Stimulated activated CD4-positive, alpha-beta T cell treated with anti-CD3 and anti-CD28 coated beads, Interleukin-4, amount 100 ng/mL, for 1 hour (primary cell): ENCODE results near the gene CLEC16A.

ENCODE experiments used
- DNase-seq: peaks from one replicate; pipeline ENCODE4 v3.0.0-alpha.2; 2020

The CLEC16A gene

DNA sequence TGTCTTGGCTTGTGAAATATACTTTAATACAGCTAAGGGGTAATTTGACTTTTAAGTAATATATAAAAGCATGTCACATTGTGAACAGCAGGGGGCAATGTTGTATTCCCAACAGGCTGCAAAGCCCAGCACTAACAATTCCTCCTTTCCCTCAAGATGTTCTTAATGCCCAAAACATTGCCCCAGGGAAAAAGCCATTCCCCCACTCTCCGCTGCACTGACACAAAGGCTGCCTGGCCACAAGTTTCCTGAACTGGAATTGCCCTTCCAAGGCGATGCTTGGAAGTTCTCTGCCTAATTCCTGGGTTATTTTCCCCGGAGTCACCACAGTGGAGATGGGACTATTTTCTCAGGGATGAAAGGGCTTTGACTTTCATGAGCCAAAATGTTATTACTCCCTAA is 27.2 kb downstream of the CLEC16A start:
- DNase-seq = no peak

DNA sequence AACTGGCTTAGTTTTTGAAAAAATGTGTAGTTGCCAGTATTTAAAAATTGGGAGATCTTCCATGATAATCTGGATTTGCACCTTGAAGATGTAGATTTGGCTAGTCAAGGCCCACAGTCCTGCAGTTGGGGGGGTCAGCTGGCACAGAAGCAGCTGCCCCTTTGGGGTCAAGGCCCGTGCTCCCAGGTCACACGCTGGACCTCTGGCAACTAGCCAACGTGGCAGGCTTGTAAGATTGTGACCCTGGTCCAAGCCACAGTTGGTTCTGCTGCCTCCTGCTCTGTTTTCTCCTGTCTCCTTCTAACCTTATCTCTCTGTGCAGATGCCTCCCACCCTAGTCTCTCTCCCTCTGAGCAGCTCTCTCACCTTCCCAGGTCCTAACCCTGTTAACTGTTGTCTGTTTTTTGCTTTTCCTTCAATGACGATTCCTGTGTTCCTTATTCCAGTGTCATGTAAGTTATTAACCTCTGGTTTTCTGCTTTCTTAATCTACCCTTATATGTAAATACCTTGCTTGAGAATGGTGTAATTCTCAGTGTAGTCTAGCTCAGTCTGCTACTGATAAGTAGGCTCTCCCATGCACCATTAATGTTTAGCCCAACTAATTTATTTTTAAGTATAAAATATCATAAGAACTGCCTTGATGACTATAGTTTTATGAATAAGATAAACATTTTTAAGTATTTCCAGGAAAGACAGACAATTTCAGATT is 27.9 kb downstream of the CLEC16A start:
- no peak for DNase-seq

DNA sequence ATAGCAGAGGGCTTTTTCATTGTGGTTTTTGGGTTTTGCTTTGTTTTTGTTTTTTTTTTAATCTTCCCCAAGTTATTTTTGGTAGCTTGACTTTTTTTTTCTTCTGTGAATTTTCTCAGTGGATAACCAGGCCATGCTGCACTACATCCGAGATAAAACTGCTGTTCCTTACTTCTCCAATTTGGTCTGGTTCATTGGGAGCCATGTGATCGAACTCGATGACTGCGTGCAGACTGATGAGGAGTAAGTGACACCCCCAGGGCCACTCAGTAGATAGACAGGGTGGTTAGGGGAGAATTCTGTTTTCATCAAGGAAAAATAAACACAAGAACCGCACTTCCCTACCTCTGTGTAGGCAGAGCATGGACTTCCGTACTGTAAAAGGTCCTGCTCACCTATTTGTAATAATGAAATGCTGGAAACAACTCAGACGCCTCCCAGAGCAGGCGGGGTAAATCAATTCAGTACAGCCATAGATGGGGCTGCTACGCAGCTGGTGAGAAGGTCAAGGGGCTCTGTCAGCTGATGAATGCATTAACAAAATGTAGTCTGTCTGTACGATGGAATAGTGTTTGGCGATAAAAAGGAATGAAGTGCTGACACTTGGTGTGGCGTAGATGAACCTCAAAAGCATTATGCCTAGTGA is 28.6 kb downstream of the CLEC16A start:
- no peak for DNase-seq

DNA sequence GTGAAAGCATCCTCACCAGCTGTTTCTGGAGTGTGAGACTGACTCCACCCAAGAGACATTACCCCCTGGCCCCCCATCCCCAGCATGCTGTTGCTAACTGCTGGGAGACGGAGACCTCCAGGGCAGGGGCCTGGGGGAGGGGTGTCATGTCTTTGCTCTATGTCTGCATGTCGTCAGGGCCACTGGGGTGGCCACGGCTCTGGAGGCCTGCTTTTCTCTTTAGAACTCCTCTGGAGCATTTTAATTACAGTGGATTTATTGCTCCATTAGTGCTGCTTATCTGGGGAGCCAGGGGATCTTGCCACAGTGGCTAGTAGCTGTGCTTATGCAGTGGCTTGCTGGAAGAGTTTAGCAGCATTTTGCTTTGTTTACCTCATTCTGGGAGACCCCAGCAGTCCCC is 32.3 kb downstream of the CLEC16A start:
- DNase-seq = no peak

DNA sequence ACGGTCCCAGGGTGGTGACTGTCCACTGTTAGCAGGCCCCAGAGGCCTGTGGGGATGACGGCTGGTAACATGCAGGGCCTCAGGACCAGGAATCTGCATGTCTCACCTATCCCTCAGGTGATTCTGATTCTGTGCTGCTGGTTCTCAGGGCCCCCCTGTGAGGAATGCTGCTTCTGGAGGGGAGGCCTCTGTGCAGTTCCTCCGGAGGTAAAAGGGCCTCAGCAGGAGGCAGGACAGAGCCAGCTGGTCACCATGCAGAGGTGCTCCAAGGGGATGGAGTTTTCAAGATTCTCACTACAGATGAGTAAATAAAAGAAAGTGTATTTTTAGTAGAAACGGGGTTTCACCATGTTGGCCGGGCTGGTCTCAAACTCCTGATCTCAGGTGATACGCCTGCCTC is 33.8 kb downstream of the CLEC16A start:
- DNase-seq = no peak

DNA sequence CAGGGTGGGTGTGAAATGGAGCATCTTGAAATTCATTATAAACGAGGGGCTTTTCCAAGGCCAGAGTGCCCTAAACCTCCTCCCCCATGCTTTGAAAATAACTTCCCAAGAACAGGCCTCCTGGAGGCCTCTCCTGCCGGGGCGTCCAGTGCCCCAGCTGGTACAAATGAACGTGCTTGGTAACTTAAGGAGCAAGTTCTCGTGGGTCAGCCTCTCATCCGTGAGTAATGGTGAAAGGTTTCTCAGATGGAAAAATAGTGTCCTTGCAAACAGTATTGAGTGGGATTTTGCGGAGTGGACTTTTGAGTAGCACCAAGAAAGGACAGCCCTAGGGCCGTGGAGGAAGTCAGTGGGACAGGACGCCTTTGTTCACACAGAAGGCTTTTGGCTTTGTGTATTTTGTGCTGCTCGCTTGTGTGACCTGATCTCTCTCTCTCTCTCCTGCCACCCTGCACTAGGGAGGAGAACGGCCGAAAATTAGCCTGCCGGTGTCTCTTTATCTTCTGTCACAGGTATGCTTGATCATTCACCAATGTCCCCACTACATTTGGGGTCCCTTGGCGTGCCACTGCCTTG is 34.6 kb downstream of the CLEC16A start:
- DNase-seq = no peak

DNA sequence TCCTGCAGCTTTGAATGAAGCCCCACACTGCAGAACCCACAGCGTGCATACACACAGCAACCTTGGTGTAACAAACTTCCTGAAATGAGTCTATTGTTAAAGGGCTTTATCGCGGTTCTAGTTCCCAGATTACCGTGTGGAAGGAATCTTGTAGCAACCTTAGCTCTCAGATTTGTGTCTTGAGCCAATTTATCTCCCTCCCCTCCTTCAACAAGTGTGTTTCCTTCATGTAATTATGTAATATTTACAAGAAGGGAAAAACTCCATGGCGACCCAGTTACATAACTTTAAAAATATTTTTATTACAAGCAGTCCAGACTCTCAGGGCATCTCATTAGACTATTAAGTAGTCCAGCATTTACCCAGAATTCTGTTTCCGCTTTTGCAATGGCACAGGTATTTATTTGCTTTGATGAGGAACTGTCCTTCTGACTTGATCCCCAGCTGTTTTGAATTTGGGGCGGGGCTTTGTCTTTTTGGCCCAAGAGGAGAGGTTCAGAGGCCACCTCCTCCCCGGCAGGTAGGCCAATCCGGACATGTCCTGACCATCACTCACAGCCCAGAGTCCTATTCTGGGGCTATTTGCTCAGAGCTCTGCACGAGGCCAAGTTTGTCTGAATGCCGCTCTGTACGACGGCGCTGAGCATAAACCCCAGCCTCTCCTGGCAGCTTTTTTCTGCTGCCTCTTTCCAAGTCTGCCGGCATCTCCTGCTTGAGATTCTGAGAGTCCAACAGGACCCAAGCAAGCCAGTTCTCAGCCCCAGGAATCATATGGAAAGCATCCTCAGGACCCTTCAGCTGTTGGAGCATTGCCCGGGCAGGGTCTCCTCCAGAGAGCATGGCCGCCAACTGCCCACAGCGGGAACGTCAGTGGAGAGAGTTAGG is 35.6 kb downstream of the CLEC16A start:
- DNase-seq = no peak

DNA sequence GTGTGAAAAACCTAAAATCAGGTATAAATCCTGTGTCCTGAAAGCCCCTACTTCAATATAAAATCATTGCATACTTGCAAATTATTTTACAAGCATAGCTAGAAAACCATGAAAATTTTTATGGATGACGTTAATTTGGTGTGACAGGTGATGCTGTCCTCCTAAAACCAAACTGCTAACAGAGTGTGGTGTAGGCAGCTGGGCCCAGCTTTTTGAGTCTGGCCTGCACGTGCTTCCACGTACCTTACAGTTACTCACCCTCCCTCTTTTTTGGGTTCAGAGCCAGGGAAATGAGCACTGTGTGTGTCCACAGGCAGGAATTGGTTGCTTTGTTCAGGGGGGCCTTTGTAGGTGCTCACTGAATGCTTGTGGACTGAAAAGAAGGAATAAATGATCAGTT is 36.4 kb downstream of the CLEC16A start:
- no peak for DNase-seq

DNA sequence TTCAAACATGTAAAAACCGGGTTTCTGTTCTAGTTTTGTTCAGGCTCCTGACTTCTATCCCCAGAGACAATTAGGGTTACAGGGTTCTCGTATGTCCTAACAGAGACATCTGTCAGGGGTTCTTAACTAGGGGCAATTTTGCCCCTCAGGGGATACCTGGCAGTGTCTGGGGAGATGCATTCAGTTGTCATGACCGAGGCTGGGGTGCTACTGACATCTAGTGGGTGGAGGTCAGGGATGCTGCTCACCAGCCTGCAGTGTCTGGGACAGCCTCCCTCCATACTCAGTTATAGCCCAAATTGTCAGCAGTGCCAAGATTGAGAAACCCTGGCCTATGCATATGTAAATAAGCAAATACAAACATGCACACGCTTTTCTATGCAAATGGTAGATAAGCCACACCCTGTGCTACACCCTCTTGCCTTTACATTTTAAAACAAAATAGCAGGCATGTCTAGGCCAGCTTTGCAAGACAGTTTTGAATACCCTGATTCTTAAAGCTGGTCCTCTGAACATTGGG is 37.4 kb downstream of the CLEC16A start:
- DNase-seq = peak; percentile 38

DNA sequence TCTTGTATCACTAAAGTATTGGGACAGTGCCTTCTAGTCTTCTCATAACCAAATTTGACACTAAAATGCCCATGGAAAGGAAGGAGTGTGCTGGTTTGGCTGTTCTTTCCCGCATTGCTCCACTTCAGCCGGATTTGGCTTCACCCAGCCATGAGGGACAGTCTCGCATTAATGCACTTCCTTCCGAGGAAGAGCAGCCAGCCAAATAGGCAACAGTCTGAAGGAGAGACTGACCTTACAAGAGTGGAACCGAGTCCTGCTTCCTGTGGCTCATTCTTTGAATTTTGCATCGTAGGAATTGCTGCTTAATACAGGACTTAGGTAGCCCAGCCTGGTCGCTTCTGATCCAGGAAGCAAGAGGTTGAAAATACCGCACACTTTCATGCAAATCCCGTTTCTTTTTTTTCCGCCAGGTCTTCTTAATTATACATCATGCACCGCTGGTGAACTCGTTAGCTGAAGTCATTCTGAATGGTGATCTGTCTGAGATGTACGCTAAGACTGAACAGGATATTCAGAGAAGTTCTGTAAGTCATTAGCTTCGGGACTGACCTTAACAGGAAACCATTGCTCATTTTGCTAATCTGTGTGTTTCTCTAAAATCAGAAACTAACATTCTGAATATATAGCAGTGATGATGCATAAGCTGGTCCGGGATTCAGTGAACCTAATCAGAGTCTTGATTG is 38.2 kb downstream of the CLEC16A start:
- no peak for DNase-seq

DNA sequence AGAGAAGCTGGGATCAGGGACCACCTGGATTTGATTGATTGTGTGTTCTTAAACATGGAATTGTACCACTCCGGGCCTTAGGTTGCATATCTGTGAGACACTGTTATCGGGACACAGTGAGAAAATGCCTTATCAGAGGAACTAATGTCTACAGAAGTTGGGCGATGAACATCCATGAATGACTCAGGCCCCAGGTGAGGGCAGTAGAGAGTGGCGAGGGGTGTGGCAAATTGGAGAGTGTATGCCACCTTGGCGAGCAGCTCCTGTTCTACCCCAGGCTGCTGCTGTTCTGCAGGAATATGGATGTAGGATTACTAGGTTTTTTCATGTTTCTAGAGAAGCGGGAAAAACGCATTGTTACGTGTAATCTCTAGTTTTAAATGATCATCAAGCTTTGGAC is 38.8 kb downstream of the CLEC16A start:
- DNase-seq = peak; percentile 34

DNA sequence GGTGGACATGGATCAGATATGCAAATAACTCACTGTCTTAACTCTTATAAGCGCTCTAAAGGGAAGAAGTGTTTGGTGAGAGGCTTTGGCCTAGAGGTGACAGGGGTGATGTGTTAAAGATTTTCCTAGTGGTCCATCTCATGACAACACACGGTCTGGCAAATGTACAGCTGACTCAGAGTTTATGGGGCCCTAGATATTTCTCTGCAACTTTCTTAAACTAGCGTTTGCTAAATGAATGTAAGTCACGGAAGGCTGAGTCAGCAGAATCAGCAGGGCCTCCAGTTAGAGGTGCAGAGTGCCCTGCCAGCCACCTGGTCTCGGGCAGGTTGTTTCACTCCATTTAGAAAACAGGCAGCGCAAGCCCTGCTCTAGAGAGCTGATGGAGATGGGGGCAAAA is 40.1 kb downstream of the CLEC16A start:
- no peak for DNase-seq

DNA sequence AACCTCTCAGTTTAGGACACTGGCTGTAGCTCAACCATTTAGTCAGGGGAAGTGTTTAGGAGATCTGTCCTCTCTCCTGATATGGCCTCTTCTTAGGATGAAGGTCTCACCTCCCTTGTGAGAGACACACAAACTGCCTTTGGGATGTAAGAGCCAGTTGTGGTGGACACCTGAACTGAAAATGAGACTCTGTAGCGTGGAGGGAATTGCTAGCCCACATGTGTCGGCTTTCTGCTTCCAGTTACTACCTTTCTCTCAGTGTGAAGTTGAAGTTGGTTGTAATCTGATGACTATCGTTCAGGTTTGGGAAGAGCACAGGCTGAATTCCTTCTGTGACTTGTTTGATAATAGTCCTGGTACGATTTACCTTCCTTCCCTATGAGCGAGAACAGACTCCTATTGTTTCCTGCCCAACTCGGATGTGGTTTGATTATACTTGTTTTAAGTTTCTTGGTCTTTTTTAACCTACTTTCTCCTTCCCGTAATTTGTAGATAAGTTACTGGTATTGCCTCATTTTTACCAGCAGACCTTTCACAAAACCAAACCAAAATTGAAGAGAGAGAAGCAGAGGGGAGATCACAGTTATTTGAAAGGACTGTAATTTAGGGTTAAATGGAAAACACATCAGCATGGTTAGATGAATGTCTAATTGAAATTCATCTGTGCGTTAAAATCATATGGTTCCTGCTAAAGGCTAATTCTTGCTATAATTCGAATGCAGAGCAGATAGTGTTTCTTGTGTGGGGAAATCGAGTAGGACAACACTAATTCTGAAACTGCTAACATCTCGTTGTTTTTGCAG is 43.2 kb downstream of the CLEC16A start:
- DNase-seq = no peak

DNA sequence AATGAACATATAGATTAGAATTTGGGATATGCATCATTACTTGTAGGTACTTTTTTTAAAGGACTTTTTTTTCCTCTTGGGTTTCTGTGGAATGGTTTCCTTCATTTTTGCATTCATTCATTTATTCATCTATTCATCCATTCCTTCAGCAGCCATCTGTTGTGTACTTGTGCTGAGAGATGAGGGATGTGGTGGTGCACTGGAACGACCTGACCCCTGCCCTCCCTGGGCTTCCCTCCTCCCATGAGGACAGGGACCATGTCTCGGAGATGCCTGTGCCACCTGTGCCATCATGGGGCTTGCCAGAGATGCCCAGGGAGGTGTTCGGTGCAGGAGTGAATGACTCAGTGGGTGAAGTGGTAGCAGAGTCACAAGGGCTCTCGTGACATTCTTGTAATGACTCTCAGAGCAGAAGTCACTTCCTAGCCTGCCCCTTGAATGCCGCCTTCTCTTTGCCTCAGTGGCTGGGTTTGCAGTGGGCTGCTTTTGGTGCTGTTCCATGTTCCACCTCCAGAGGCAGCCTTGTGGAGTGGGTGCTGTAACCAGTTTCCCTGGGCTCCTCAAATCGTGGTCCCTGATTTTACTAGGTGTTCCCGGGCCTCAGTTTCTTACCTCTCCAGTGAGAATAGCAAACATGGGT is 43.9 kb downstream of the CLEC16A start:
- peak; percentile 68 for DNase-seq

DNA sequence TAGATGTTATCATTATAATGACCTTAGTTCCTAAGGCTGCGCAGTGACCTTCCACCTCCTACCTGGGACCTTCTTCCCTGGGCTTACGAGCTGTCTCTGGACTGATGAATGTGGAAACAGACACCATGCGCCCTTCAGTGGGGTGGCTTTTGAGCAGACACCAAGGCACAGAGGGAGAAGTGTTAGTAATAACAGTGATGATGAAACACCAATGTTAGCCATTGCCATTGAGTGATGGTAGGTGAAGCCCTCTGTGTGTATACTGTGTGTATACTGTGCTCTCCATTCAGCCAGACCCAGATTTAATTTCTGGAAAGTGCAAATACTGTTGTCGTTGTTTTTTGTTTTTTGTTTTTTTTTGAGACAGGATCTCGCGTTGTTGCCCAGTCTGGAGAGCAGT is 44.5 kb downstream of the CLEC16A start:
- DNase-seq = no peak

DNA sequence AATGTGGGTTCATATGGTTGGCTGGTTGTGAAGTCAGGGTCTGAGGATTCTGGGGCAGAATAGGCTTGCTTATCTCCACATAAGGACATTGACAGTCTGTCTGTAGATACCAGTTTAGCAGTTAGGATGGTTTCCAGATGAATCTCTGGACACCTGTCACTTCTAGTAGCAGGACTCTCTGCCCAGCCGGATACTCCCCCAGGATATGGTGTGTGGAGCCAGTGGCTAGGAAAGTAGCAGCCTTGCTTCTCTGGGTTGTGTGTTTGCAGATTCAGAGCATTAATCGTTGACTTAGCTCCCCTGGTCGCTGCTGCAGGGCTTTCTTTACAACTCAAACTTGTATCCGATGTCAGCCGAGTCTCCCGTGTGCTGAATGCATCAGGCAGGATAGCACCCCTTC is 45.2 kb downstream of the CLEC16A start:
- DNase-seq = no peak

DNA sequence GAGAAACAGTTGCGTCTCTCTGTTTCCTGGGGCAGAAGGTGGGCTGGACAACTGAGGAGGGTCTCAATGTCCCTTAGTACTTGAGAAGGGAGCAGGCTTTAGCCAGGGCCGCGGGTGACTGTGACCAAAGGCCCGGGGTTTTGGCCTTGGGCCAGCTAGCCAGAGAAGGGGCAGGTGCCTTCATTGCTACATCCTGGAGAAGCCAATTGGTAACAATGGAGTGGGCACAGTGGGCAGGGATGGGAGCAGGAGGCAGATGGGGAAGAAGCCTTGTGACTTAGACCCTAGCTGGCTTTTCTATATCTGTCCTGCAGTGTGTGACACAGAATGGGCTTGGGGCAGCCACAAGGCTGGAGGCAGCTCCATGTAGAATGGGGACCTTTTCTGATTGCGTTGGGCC is 46.0 kb downstream of the CLEC16A start:
- DNase-seq = no peak

DNA sequence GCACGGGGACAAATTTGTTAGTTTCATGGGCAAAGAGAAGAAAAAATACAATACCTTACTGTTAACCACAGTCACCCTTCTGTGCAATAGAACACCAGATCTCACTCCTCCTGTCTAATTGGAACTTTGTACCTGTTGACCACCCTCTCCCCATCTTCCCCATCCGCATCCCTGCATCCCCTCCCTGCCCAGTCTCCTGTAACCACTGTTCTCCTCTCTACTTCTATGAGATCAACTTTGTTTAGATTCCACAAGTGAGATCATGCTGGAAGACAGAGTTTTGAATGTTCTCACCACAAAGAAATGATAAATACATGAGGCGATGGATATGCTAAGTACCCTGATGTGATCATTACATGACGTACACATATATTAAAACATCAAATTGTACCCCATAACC is 47.7 kb downstream of the CLEC16A start:
- DNase-seq = no peak

DNA sequence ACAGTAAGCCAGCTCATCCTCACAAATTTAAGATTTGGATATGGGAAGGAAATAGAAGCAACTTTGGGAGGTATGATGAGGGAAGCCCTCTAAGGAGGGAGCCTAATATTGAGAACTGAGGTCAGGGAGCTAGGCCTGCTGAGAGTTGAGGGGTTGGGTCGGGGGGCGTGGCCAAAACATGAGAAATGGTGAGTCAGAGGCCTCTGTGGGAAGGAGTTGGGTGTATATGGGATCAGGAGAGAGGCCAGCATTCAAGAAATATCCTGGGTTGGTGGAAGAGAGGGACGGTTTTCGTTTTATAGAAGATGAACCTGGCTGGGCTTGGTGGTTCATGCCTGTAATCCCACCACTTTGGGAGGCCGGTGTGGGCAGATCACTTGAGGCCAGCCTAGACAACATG is 48.4 kb downstream of the CLEC16A start:
- DNase-seq = peak; percentile 18

DNA sequence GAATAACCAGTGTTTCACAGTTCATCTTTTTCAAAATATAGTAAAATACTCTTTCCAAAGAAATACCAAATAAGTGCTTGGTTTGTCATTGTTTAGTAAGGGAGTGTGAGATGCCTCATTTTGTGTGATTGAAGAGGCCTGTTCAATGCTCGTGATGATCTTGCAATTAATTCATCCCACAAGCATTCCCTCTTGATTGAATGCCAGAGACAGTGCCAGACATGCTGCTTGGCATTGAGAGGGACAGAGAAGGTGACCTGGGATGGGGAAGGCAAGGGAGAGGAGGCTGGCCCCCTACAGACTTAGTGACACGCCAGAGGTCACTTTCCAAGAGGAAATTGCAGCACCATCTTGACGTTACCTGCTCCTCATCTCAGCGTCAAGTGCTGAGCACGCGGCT is 49.3 kb downstream of the CLEC16A start:
- DNase-seq = no peak

DNA sequence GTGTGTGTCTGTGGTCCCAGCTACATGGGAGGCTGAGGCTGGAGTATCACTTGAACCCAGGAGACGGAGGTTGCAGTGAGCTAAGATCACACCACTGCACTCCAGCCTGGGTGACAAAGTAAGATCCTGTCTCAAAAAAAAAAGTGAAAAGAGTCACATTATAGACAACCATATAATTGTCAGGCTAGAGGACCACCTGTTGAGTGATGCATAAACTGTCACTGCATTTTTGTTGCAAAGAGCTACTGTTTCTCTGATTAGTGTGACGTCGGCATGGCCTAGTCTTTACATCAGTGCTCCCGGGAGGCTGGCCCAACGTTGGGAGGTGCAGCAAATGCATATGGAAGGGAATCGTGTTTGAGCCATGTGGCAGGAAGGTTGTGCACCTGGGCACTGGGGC is 50.2 kb downstream of the CLEC16A start:
- DNase-seq = no peak
